OCI-LY7 (cell line): ENCODE data around the gene S100A1. TPM values are rescaled to one million over a fixed set of nuclear protein-coding genes. Genes with fewer than 3 reads are reported as not detected.
"Not testable (repeated sequence)": the region's sequence is repeated elsewhere in the genome, so short reads cannot be mapped to it uniquely, and the experiment has no call there.

Source experiments
- BruUV-seq: library from RNA; stranded (reverse); fragments of 400-500 nt; replicated peaks from 2 replicates; lab custom pipeline; 2021; lab: Mats Ljungman, UMichigan
- CTCF ChIA-PET: fragments of 300-600 bp; sonication (Branson Sonifier 250); formaldehyde crosslinking; loops from one replicate; lab custom pipeline; 2022; ENCODE audit warnings: antibody characterized with exemption; ENCODE audit not compliant: unreplicated experiment; lab: Charles Lee
- POLR2A ChIA-PET: fragments of 300-600 bp; sonication (Branson Sonifier 250); formaldehyde crosslinking; loops from one replicate; lab custom pipeline; 2022; ENCODE audit warnings: antibody characterized with exemption; lab: Charles Lee
- DNase-seq: peaks from one replicate; pipeline ENCODE4 v3.0.0-alpha.2; 2015; ENCODE audit warnings: low spot score
- H2AFZ ChIP-seq: fragments of 200-600 bp; sonication (generic), shearing (Covaris generic); 2 replicates; pipeline ENCODE4 v1.6.1; 2014; ENCODE audit warnings: mild to moderate bottlenecking, antibody characterized with exemption, low read length, moderate library complexity
- H3K27ac ChIP-seq: fragments of 200-600 bp; sonication (generic); 2 replicates; pipeline ENCODE4 v1.5.1; 2014; ENCODE audit warnings: mixed run types, low read depth, mild to moderate bottlenecking, moderate library complexity, low read length, inconsistent platforms; ENCODE audit not compliant: poor library complexity, severe bottlenecking
- H3K36me3 ChIP-seq: fragments of 200-600 bp; sonication (generic); 2 replicates; pipeline ENCODE4 v1.6.1; 2014; ENCODE audit warnings: mild to moderate bottlenecking, antibody characterized with exemption, low read length, moderate library complexity, mixed read lengths; ENCODE audit not compliant: insufficient read depth
- H3K4me1 ChIP-seq: fragments of 200-600 bp; sonication (generic); 2 replicates; pipeline ENCODE4 v1.5.1; 2014; ENCODE audit warnings: mild to moderate bottlenecking, low read length; ENCODE audit not compliant: insufficient read depth, poor library complexity, severe bottlenecking
- H3K4me2 ChIP-seq: fragments of 200-600 bp; sonication (generic); 2 replicates; pipeline ENCODE4 v1.6.1; 2014; ENCODE audit warnings: mild to moderate bottlenecking, low read length
- H3K4me3 ChIP-seq: fragments of 200-600 bp; sonication (generic); 2 replicates; pipeline ENCODE4 v1.5.1; 2014; ENCODE audit warnings: mild to moderate bottlenecking, low read depth, low read length; ENCODE audit not compliant: poor library complexity, severe bottlenecking
- H3K79me2 ChIP-seq: fragments of 200-600 bp; sonication (generic); 2 replicates; pipeline ENCODE4 v1.6.1; 2016; ENCODE audit warnings: low read depth, mild to moderate bottlenecking, low read length, moderate library complexity, mixed read lengths; ENCODE audit not compliant: insufficient read depth
- H3K9me2 ChIP-seq: fragments of 200-600 bp; sonication (generic); 2 replicates; pipeline ENCODE4 v1.6.1; 2016; ENCODE audit warnings: mild to moderate bottlenecking, low read length, mixed read lengths; ENCODE audit not compliant: insufficient read depth
- H3K9me3 ChIP-seq: fragments of 200-600 bp; sonication (generic); 2 replicates; pipeline ENCODE4 v1.6.1; 2014; ENCODE audit warnings: mild to moderate bottlenecking, mixed run types, low read length, mixed read lengths
- H4K20me1 ChIP-seq: fragments of 200-600 bp; sonication (generic); 2 replicates; pipeline ENCODE4 v1.6.1; 2014; ENCODE audit warnings: mild to moderate bottlenecking, antibody characterized with exemption, low read length, moderate library complexity, mixed read lengths; ENCODE audit not compliant: insufficient read depth
- EZH2phosphoT487 ChIP-seq: fragments of 200-600 bp; sonication (generic); IDR thresholded peaks from 2 replicates; pipeline ENCODE4 v1.6.1; 2018; ENCODE audit warnings: low read depth, borderline replicate concordance, mild to moderate bottlenecking, mixed run types, antibody characterized with exemption, low read length, moderate library complexity, mixed read lengths
- intact Hi-C: fragments of 100-400 bp; cut with micrococcal nuclease; formaldehyde crosslinking; loops from one replicate; pipeline ENCODE4 v1.10.0; 2022; ENCODE audit not compliant: unreplicated experiment
- total RNA-seq, 2 experiments: library from RNA; depleted of rRNA in 1 of 2; stranded (reverse); fragments of >200 nt in 1 of 2; shearing (Covaris generic) in 1 of 2; gene quantifications; 2 replicates each; pipeline ENCODE4 v1.2.3, GENCODE V29; 2014 to 2022
- TF ChIP-seq, protein P1 (sequence below): fragments of 200-600 bp; sonication (generic); conservative IDR thresholded peaks from 2 replicates; pipeline ENCODE4 v1.5.1; 2014; ENCODE audit warnings: mild to moderate bottlenecking, antibody characterized with exemption, low read length, moderate library complexity, mixed read lengths

The S100A1 gene
- total RNA-seq, 2 experiments from 2014 or later: not detected

DNA sequence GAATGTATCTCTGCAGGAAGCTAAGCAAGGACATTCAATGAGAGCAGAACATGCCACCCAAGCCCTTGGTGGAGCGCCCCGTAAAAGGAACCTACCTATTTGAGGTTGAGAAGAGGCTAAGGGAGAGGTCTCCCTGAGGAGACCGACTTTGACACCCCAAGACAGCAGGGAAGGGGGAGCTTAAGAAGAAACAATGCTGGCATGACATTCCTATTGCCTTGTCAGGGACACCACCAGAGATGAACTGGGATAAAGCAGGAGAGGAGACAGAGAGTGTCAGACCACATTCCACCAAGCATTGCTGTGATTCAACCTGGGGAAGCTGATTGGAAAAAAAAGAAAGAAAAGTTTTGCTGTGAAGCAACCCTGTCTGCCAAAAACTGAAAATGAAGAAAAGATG, 49.3 kb upstream of the S100A1 start:
- H4K20me1 ChIP-seq: no peaks in the 10 kb centered on the region
- CTCF ChIA-PET: no interaction called here
- no peaks in the 10 kb centered on the region for H3K9me3 ChIP-seq
- no peak overlapping the region for H2AFZ ChIP-seq
- POLR2A ChIA-PET: interaction anchor here (2.1 kb wide), 1 partner anchor 21 kb away, joined by 4 read pairs; no protein-coding TSS in a partner anchor
- intact Hi-C loops: no loop called here
- no peak for DNase-seq
- H3K4me2 ChIP-seq: no peak overlapping the region
- no peak overlapping the region for H3K4me3 ChIP-seq
- no peaks in the 10 kb centered on the region for H3K9me2 ChIP-seq
- H3K79me2 ChIP-seq: no peaks in the 10 kb centered on the region
- H3K4me1 ChIP-seq: no peaks in the 10 kb centered on the region
- no peaks in the 10 kb centered on the region for H3K36me3 ChIP-seq
- no TSS peak for BruUV-seq
- no peak overlapping the region for H3K27ac ChIP-seq
- no peak for TF ChIP-seq EZH2phosphoT487
- TF ChIP-seq, protein P1, sequence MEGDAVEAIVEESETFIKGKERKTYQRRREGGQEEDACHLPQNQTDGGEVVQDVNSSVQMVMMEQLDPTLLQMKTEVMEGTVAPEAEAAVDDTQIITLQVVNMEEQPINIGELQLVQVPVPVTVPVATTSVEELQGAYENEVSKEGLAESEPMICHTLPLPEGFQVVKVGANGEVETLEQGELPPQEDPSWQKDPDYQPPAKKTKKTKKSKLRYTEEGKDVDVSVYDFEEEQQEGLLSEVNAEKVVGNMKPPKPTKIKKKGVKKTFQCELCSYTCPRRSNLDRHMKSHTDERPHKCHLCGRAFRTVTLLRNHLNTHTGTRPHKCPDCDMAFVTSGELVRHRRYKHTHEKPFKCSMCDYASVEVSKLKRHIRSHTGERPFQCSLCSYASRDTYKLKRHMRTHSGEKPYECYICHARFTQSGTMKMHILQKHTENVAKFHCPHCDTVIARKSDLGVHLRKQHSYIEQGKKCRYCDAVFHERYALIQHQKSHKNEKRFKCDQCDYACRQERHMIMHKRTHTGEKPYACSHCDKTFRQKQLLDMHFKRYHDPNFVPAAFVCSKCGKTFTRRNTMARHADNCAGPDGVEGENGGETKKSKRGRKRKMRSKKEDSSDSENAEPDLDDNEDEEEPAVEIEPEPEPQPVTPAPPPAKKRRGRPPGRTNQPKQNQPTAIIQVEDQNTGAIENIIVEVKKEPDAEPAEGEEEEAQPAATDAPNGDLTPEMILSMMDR: no peak

- H3K27ac ChIP-seq, H3K4me2 ChIP-seq, H4K20me1 ChIP-seq, H3K4me1 ChIP-seq, H2AFZ ChIP-seq, CTCF ChIA-PET, POLR2A ChIA-PET, H3K4me3 ChIP-seq, H3K79me2 ChIP-seq, DNase-seq, H3K9me2 ChIP-seq, H3K36me3 ChIP-seq, BruUV-seq, H3K9me3 ChIP-seq, intact Hi-C loops: not testable (repeated sequence)
Measured at GRCh38 chr1:153582836-153583235, 45.4 kb upstream of the S100A1 start.

DNA sequence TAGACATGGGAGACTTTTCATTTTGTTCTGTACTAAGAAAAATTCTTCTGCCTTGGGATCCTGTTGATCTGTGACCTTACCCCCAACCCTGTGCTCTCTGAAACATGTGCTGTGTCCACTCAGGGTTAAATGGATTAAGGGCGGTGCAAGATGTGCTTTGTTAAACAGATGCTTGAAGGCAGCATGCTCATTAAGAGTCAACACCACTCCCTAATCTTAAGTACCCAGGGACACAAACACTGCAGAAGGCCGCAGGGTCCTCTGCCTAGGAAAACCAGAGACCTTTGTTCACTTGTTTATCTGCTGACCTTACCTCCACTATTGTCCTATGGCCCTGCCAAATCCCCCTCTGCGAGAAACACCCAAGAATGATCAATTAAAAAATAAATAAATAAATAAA, 44.7 kb upstream of the S100A1 start:
- BruUV-seq, H3K9me3 ChIP-seq, POLR2A ChIA-PET: not testable (repeated sequence)

GRCh38 chr1:153583976-153584375, 44.3 kb upstream of the S100A1 start:
- Histone ChIP-seq H4K20me1 (no peaks in the 10 kb centered on the region), H3K4me2 (no peak overlapping the region), H3K79me2 (no peaks in the 10 kb centered on the region), H3K27ac (no peak overlapping the region), H3K4me1 (no peaks in the 10 kb centered on the region), H3K9me2 (no peaks in the 10 kb centered on the region), H3K9me3 (no peaks in the 10 kb centered on the region), H3K4me3 (no peak overlapping the region), H2AFZ (no peak overlapping the region), H3K36me3 (no peaks in the 10 kb centered on the region)
- intact Hi-C loops: no loop called here
- ChIA-PET CTCF (no interaction called here), POLR2A (no interaction called here)
- no TSS peak for BruUV-seq
- no peak for DNase-seq
- TF ChIP-seq EZH2phosphoT487: no peak
- TF ChIP-seq, protein P1: no peak

More for the DNA sequence above, 44.7 kb upstream of the S100A1 start:
- H3K4me1 ChIP-seq, H3K9me2 ChIP-seq, H3K4me3 ChIP-seq, H3K4me2 ChIP-seq, H2AFZ ChIP-seq, DNase-seq, intact Hi-C loops, H3K27ac ChIP-seq, H3K79me2 ChIP-seq, CTCF ChIA-PET, H4K20me1 ChIP-seq, H3K36me3 ChIP-seq: not testable (repeated sequence)
